T-cell (primary cell): Measurements from ENCODE around the gene KATNBL1. TPM values are rescaled to one million over a fixed set of nuclear protein-coding genes. Genes with fewer than 3 reads are reported as not detected.
"Not testable (repeated sequence)": the region's sequence is repeated elsewhere in the genome, so short reads cannot be mapped to it uniquely, and the experiment has no call there.

Experiments
- ATAC-seq, 4 experiments: fragments of 200-7000 bp in 3 of 4; fragments of 150-1000 bp in 1 of 4; cut with Tn5 transposase; replicated peaks in 1 of 4; 1 replicate in 3 of 4; 2 replicates in 1 of 4; pipeline ENCODE4 v1.10.0; 2021; ENCODE audit warnings: moderate library complexity in 3 of 4, mild to moderate bottlenecking in 2 of 4, moderate number of reproducible peaks in 1 of 4
- CTCF ChIA-PET, 2 donors: fragments of 300-600 bp; sonication (Branson Sonifier 250); formaldehyde crosslinking; loops; one replicate each; lab custom pipeline; 2022; ENCODE audit warnings: antibody characterized with exemption in 2 of 2; lab: Charles Lee
- POLR2A ChIA-PET, 2 donors: fragments of 300-600 bp; sonication (Branson Sonifier 250); formaldehyde crosslinking; loops; one replicate each; lab custom pipeline; 2022; ENCODE audit warnings: antibody characterized with exemption in 2 of 2; lab: Charles Lee
- DNase-seq, 35 experiments: peaks; one replicate each; pipeline versions ENCODE4 v3.0.0 to v3.0.0-alpha.2; 2013 to 2023
- H3K27ac ChIP-seq: one replicate; pipeline ENCODE4 v1.5.1; 2013; ENCODE audit warnings: low read length
- H3K27me3 ChIP-seq, 2 experiments: replicated peaks in 1 of 2; 1 replicate in 1 of 2; 2 replicates in 1 of 2; pipeline versions ENCODE4 v1.6.1 to v1.7.0; 2013; ENCODE audit warnings: low read length in 1 of 2, mixed read lengths in 1 of 2; ENCODE audit not compliant: control insufficient read depth in 2 of 2, insufficient read depth in 2 of 2; ENCODE audit errors: extremely low read depth in 1 of 2
- H3K36me3 ChIP-seq, 2 donors: 1 replicate in 1 of 2; 2 replicates in 1 of 2; pipeline versions ENCODE4 v1.6.1 to v1.7.0; 2013; ENCODE audit warnings: low read length in 1 of 2; ENCODE audit not compliant: control insufficient read depth in 2 of 2, insufficient read depth in 1 of 2; ENCODE audit errors: extremely low read depth in 1 of 2
- H3K4me1 ChIP-seq, 2 experiments: 1 replicate in 1 of 2; 2 replicates in 1 of 2; pipeline versions ENCODE4 v1.6.1 to v1.7.0; 2013; ENCODE audit warnings: low read length in 2 of 2, mixed read lengths in 1 of 2; ENCODE audit not compliant: insufficient read depth in 2 of 2, control insufficient read depth in 1 of 2; ENCODE audit errors: extremely low read depth in 1 of 2
- H3K4me3 ChIP-seq, 2 donors: 1 replicate in 1 of 2; 2 replicates in 1 of 2; pipeline versions ENCODE4 v1.5.1 to v1.7.0; 2013; ENCODE audit warnings: mild to moderate bottlenecking in 2 of 2, low read length in 1 of 2, moderate library complexity in 1 of 2; ENCODE audit not compliant: control insufficient read depth in 1 of 2; ENCODE audit errors: extremely low read depth in 1 of 2
- H3K9me3 ChIP-seq: 2 replicates; pipeline ENCODE4 v1.7.0; 2013
- H3K27ac Mint-ChIP-seq, 2 donors: one replicate each; pipeline ENCODE4 v1.8.0; 2020 to 2021; ENCODE audit warnings: mild to moderate bottlenecking in 2 of 2, mixed read lengths in 2 of 2
- H3K27me3 Mint-ChIP-seq, 2 donors: one replicate each; pipeline ENCODE4 v1.8.0; 2021 to 2022; ENCODE audit warnings: mixed read lengths in 2 of 2
- H3K36me3 Mint-ChIP-seq: one replicate; pipeline ENCODE4 v1.8.0; 2021; ENCODE audit warnings: mixed read lengths
- H3K4me1 Mint-ChIP-seq, 3 donors: one replicate each; pipeline ENCODE4 v1.8.0; 2020 to 2022; ENCODE audit warnings: mixed read lengths in 3 of 3, mild to moderate bottlenecking in 1 of 3
- H3K4me3 Mint-ChIP-seq, 3 donors: one replicate each; pipeline ENCODE4 v1.8.0; 2020 to 2022; ENCODE audit warnings: mild to moderate bottlenecking in 3 of 3, mixed read lengths in 3 of 3, moderate library complexity in 3 of 3
- H3K9me3 Mint-ChIP-seq, 3 donors: one replicate each; pipeline ENCODE4 v1.8.0; 2020 to 2022; ENCODE audit warnings: mixed read lengths in 3 of 3
- WGBS: methylation state at CpG from one replicate; pipeline ENCODE4 v1.1.5; 2013; ENCODE audit warnings: missing lambda C conversion rate; ENCODE audit not compliant: insufficient coverage; 5-methylcytosine and 5-hydroxymethylcytosine counted together
- total RNA-seq, 35 experiments: library from RNA in 6 of 35; stranded (reverse) in 6 of 35; fragments of 120-200 nt in 1 of 35; gene quantifications; one replicate each; pipeline versions ENCODE4 v1.2.1 to v1.2.4 and lab custom pipeline; 2013 to 2026

KATNBL1 gene
- total RNA-seq, 5 donors from 2014 or later (not counting 1 experiment from before 2014, with no cell fraction given), result 27.1 to 37.3 (median 29.5) TPM

GRCh38 chr15:34121786-34122185, 88.1 kb downstream of the KATNBL1 start:
- CTCF ChIA-PET, result not testable (repeated sequence)

GRCh38 chr15:34120420-34120819, 89.5 kb downstream of the KATNBL1 start:
- WGBS, result no CpG with 5 or more reads among the region's 2 CpGs
- DNase-seq, H3K4me1 ChIP-seq, H3K36me3 Mint-ChIP-seq, H3K27ac Mint-ChIP-seq, H3K4me3 Mint-ChIP-seq, H3K36me3 ChIP-seq, H3K9me3 Mint-ChIP-seq, H3K27ac ChIP-seq, H3K9me3 ChIP-seq, ATAC-seq, H3K4me3 ChIP-seq, H3K4me1 Mint-ChIP-seq: not testable (repeated sequence)
- H3K27me3 Mint-ChIP-seq, result peaks cover 12 to 41% of the 10 kb centered on the region in 2 donors
- peaks cover 0 to 19% of the 10 kb centered on the region in 2 experiments for H3K27me3 ChIP-seq
- POLR2A ChIA-PET, result interaction anchor here in 1 of 2 donors (0.7 kb wide), 1 partner anchor 792 kb away, joined by 3 read pairs; no protein-coding TSS in a partner anchor
- CTCF ChIA-PET, result interaction anchor here in 1 of 2 donors (0.6 kb wide), 1 partner anchor 12 kb away, joined by 3 read pairs; no protein-coding TSS in a partner anchor

More at GRCh38 chr15:34121786-34122185, 88.1 kb downstream of the KATNBL1 start:
- H3K4me3 ChIP-seq, H3K9me3 Mint-ChIP-seq, H3K4me1 ChIP-seq, H3K4me1 Mint-ChIP-seq, H3K36me3 Mint-ChIP-seq, H3K27ac Mint-ChIP-seq, DNase-seq, ATAC-seq, H3K36me3 ChIP-seq, H3K4me3 Mint-ChIP-seq, H3K27ac ChIP-seq, H3K9me3 ChIP-seq, POLR2A ChIA-PET: not testable (repeated sequence)
- H3K27me3 ChIP-seq, result peaks cover 0 to 14% of the 10 kb centered on the region in 2 experiments
- WGBS, result 78% methylated on average over 8 of the region's 12 CpGs
- peaks cover 12 to 41% of the 10 kb centered on the region in 2 donors for H3K27me3 Mint-ChIP-seq

GRCh38 chr15:34119291-34119690, 90.6 kb downstream of the KATNBL1 start:
- no peak overlapping the region for H3K4me3 Mint-ChIP-seq
- WGBS, result no CpG with 5 or more reads among the region's 4 CpGs
- no peaks in the 10 kb centered on the region for H3K36me3 Mint-ChIP-seq
- H3K27ac ChIP-seq, result no peak overlapping the region
- no peak overlapping the region for H3K4me3 ChIP-seq
- no peaks in the 10 kb centered on the region for H3K36me3 ChIP-seq
- H3K27me3 ChIP-seq, result peaks cover 0 to 30% of the 10 kb centered on the region in 2 experiments
- no peak for DNase-seq
- ATAC-seq, result no peak
- no peaks in the 10 kb centered on the region for H3K4me1 ChIP-seq
- H3K9me3 ChIP-seq, result no peaks in the 10 kb centered on the region
- peaks cover 17 to 43% of the 10 kb centered on the region in 2 donors for H3K27me3 Mint-ChIP-seq
- no peak overlapping the region for H3K27ac Mint-ChIP-seq
- ChIA-PET CTCF (no interaction called here), POLR2A (no interaction called here)
- H3K9me3 Mint-ChIP-seq, result no peaks in the 10 kb centered on the region
- H3K4me1 Mint-ChIP-seq, result no peaks in the 10 kb centered on the region

DNA sequence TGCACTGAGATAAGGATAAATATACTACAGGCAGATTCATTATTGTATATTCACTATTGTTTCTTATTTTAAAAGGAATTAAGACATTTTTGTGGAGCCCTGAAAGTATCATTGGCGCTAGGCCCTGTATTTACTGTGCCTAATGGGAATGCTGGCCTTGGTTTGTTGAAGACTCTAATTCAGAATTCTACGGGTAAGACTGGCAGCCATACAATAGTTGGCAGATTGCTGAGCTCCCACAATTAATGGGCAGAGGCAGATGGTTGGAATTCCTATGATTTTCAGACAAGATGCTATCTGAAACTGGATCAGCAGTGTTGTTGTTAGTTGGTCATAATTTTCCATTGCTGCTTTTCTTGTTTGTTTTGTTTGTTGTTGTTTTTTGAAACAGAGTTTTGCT, 93.3 kb downstream of the KATNBL1 start:
- WGBS, result 90% methylated on average over 1 of the region's 2 CpGs
- H3K36me3 Mint-ChIP-seq, result no peaks in the 10 kb centered on the region
- no peaks in the 10 kb centered on the region for H3K9me3 Mint-ChIP-seq
- no peak for ATAC-seq
- ChIA-PET POLR2A (no interaction called here), CTCF (interaction anchor here in 1 of 2 donors (0.7 kb wide), 1 partner anchor 416 kb away, joined by 3 read pairs; no protein-coding TSS in a partner anchor)
- H3K27ac Mint-ChIP-seq, result no peak overlapping the region
- H3K9me3 ChIP-seq, result no peaks in the 10 kb centered on the region
- no peak overlapping the region for H3K4me3 ChIP-seq
- H3K4me1 ChIP-seq, result no peaks in the 10 kb centered on the region
- H3K27ac ChIP-seq, result no peak overlapping the region
- peaks cover 14 to 46% of the 10 kb centered on the region in 2 donors for H3K27me3 Mint-ChIP-seq
- no peak for DNase-seq
- no peaks in the 10 kb centered on the region for H3K4me1 Mint-ChIP-seq
- H3K4me3 Mint-ChIP-seq, result no peak overlapping the region
- H3K27me3 ChIP-seq, result peaks cover 0 to 35% of the 10 kb centered on the region in 2 experiments
- H3K36me3 ChIP-seq, result no peaks in the 10 kb centered on the region

DNA sequence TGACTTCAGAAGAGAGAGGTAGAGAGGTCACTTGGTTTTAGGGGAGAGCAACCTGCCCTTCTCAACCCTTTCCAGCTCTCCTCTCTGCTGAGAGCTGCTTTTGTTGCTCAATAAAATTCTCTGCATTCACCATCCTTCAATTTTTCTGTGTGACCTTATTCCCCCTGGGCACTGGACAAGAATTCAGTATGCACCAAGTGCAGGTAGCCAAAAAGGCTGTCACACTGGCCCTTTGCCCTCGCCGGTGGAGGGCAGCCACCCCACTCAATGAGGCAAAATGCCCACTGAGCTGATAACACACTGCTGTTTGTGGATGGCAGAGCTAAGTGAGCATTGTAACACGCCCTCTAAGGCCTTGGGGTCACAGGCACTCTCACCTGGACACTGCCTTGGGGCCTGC, 95.2 kb downstream of the KATNBL1 start:
- no peaks in the 10 kb centered on the region for H3K36me3 Mint-ChIP-seq
- no peak for DNase-seq
- ATAC-seq, result no peak
- no peak overlapping the region for H3K27ac Mint-ChIP-seq
- H3K4me1 Mint-ChIP-seq, result no peaks in the 10 kb centered on the region
- POLR2A ChIA-PET, result no interaction called here
- Histone ChIP-seq H3K27me3 (peaks cover 0 to 33% of the 10 kb centered on the region in 2 experiments), H3K4me1 (no peaks in the 10 kb centered on the region), H3K27ac (no peak overlapping the region), H3K9me3 (no peaks in the 10 kb centered on the region), H3K4me3 (no peak overlapping the region), H3K36me3 (no peaks in the 10 kb centered on the region)
- peaks cover 7 to 31% of the 10 kb centered on the region in 2 donors for H3K27me3 Mint-ChIP-seq
- CTCF ChIA-PET, result interaction anchor here in 1 of 2 donors (0.6 kb wide), 1 partner anchor 151 kb away, joined by 4 read pairs; no protein-coding TSS in a partner anchor
- no peaks in the 10 kb centered on the region for H3K9me3 Mint-ChIP-seq
- 83% methylated on average over 3 of the region's 3 CpGs for WGBS
- no peak overlapping the region for H3K4me3 Mint-ChIP-seq

- Histone ChIP-seq H3K4me3 (no peak overlapping the region), H3K9me3 (no peaks in the 10 kb centered on the region), H3K27me3 (peaks cover 0 to 33% of the 10 kb centered on the region in 2 experiments), H3K27ac (no peak overlapping the region), H3K36me3 (no peaks in the 10 kb centered on the region), H3K4me1 (no peaks in the 10 kb centered on the region)
- CTCF ChIA-PET, result interaction anchor here in 1 of 2 donors (0.6 kb wide), 1 partner anchor 152 kb away, joined by 4 read pairs; no protein-coding TSS in a partner anchor
- no peaks in the 10 kb centered on the region for H3K36me3 Mint-ChIP-seq
- ATAC-seq (no peak), DNase-seq (no peak)
- no peaks in the 10 kb centered on the region for H3K9me3 Mint-ChIP-seq
- POLR2A ChIA-PET, result no interaction called here
- H3K27me3 Mint-ChIP-seq, result peaks cover 7 to 31% of the 10 kb centered on the region in 2 donors
- H3K4me1 Mint-ChIP-seq, result no peaks in the 10 kb centered on the region
- WGBS, result no CpG with 5 or more reads among the region's 2 CpGs
- H3K27ac Mint-ChIP-seq, result no peak overlapping the region
- H3K4me3 Mint-ChIP-seq, result no peak overlapping the region
Measured at GRCh38 chr15:34114215-34114614, 95.7 kb downstream of the KATNBL1 start.
